ENCODE results near the gene KATNAL2. TPM values are rescaled to one million over a fixed set of nuclear protein-coding genes. Genes with fewer than 3 reads are reported as not detected.
A peak's percentile ranks its signal among the peaks of the same experiment; 100 is the strongest.
"Not testable (repeated sequence)": the region's sequence is repeated elsewhere in the genome, so short reads cannot be mapped to it uniquely, and the experiment has no call there.

The KATNAL2 gene
- total RNA-seq, 1 donor from 2014 or later = 2.9 TPM

GRCh38 chr18:47032945-47033344, 115.5 kb downstream of the KATNAL2 start:
- DNase-seq (ENCODE audit: low spot score) = no peak

DNA sequence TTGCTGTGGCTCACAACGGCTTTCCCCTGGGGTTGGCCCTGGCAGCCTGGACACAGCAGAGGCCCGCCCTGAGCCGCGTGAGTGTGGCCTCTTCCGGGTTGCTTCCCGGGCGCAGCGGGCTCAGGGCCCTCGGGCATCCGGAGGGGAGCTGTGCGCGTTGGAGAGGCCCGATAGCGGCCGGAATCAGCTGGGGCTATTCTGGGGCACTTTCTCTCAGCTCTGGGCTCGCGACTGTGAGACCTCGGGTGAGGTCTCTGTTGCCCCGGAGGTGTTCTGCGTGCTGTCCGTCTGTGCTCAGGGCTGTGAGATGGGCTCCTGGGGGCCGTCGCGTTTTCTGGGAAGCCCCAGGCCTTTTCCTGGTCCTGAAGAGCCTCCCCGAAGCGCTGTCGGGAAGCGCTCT, 117.2 kb downstream of the KATNAL2 start:
- DNase-seq (ENCODE audit: low spot score) = not testable (repeated sequence)

DNA sequence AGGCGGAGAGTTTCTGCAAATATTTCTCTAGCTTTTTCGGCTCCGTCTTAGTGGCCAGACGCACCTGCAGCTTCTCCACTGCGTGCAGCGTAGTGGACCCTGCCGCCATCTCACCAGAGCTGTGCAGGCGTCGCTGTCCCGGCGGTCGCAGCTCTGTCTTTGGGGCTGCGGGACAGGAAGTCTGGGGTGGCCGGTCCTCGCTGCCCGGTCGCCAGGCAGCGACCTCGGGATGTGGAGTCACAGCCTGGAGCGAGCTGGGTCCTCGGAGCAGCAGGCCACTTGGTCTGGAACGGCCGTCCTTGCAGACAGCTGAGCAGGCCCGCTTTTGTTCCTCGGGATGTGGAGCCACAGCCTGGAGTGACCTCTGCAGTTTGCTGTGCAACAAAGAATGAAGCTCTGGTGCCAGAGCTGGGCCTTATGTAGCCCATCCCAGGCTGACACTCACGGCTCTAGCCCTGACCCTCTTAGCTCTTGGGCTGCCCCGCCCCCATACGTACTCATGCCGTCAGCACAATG, 117.8 kb downstream of the KATNAL2 start, which contains the start of gene ELOA2:
Gene ELOA2, minus strand, starts transcription at position 466 of the 516 bp plus-strand sequence. Its CDS starts 357 bp downstream, at position 109.
- no peak for DNase-seq (ENCODE audit: low spot score)

GRCh38 chr18:47036298-47036874, 119.0 kb downstream of the KATNAL2 start:
- peak; percentile 4 for DNase-seq (ENCODE audit: low spot score)

- DNase-seq (ENCODE audit: low spot score) = no peak
Observed at GRCh38 chr18:47036927-47037578, 119.7 kb downstream of the KATNAL2 start.

DNA sequence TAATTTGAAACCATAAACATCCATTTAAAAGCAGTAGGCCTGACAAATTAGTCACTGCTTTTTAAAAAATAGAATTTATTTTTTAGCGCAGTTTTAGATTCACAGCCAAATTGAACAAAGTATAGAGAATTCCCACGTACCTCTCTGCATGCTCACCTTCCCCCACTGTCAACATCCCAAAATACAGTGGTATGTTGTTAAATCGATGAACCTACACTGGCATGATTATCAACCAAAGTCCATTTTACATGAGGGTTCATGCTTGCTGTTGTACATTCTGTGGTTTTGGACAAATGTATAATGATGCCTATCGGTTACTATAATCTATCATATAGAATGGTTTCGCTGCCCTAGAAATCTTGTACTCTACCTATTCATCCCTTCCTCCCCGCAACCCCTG, 123.6 kb downstream of the KATNAL2 start:
- no peak for DNase-seq (ENCODE audit: low spot score)

GRCh38 chr18:47050468-47050867, 133.1 kb downstream of the KATNAL2 start:
- peak; percentile 37 for DNase-seq (ENCODE audit: low spot score)

DNA sequence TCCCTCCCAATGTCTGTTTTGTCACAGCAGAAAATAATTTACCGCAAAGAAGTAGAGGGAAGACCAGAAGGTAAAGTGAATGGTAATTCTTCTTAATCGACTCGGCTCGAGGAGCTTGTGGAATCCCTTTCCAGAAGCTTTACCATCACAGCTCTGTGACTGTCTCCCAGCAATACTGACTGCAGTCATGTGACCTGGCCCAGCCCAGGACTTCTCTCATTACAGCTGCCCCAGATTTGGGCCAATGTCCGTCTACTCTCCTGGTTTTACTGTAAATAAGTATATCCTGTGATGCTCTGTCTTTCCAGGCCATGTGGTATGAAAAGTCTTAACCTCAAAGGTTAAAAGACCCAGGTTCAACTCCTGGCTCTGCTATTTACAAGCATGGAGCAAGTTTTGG, 137.0 kb downstream of the KATNAL2 start:
- no peak for DNase-seq (ENCODE audit: low spot score)

DNA sequence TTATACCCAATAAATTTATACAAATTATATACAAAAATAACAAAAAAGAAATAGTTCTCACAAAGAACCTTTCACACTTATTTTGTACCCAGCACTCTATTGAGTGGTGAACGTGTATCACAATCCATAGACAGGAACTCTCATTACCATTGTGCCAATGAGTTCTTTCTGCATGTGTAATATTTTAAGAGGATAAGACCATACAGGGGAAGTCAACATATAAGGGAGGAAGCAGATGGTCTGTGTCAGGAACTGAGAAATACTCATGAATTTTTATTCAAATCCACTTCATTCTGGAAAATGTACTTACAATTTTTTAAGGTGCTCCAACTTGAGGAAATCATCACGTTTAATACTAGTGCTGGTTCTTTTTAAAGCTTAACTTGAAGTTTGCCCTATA, 145.1 kb downstream of the KATNAL2 start:
- no peak for DNase-seq (ENCODE audit: low spot score)

DNA sequence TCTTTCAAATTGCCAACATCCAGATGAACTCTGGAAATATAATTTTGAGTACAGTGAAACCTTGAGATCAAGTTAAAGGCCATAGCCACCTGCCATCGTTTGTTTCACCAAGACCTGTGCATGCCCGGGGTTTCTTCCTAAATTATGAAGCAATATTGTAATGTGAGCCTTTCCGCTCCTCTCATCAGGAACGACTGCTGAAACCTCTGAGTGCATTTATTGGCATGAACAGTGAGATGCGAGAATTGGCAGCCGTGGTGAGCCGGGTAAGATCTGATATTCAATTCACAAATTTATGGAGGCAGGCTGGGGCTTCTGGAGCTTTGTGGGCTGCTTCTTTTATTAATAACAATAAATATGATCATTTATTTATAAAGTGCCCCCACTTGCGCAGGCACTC, 145.7 kb downstream of the KATNAL2 start:
- no peak for DNase-seq (ENCODE audit: low spot score)

DNA sequence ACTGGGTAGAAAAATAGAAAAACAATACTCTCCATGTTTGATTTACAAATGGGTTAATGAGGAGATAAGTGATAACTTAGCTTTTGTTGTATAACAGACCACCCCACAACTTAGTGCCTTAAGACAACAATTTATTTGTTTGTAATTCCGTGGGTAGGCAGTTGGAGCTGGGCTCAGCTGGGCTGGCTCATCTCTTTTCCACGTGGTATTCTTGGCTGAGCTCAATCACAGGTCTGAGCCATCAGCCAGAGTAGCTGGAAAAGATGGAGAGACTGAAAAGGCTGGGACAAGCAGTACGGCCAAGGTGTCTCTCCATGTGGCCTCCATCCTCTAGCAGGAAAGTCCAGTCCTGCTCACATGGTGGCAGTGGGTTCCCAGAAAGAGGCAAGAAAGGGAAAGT, 150.2 kb downstream of the KATNAL2 start:
- DNase-seq (ENCODE audit: low spot score) = no peak

GRCh38 chr18:47075098-47075883, 157.9 kb downstream of the KATNAL2 start:
- DNase-seq (ENCODE audit: low spot score) = peak; percentile 12

GRCh38 chr18:47077111-47077510, 159.7 kb downstream of the KATNAL2 start:
- DNase-seq (ENCODE audit: low spot score) = no peak

- DNase-seq (ENCODE audit: low spot score) = no peak
Observed at GRCh38 chr18:47080872-47081271, 163.5 kb downstream of the KATNAL2 start.

DNA sequence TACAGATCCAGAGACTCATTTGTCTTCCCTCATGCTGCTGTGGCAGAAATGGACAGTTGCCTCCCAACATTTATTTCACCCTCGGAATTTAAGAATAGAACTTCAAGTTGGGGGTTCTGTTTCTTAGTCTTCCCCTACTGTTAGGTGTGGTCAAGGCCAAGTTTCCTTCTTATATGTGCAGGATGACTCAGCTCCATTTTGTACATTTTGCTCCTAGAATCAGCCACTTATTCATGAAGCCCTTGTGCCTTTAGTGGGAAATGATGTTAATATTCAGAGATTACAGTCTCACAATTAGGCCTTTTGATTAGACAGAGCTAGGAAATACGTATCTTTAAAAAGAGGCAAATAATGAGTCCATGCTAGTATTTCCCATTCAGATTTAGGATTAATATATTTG, 164.2 kb downstream of the KATNAL2 start:
- DNase-seq (ENCODE audit: low spot score) = no peak

DNA sequence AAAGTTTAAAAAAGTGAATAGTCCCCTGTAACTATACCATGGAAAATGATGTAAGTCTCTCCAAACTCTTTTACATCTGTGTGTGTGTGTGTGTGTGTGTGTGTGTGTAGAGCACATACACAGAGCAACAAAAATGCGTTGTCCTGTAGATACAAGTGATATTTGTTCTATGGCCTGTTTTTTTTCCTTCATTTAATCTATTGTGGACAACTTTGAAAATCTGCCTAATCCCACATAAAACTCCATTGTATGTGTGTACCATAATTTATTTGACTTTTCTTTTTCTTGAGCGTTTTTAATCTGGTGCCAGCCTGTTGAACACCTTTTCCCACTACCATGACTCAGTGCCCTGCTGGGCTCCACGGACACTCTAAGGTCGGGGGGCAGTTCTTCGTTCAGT, 170.3 kb downstream of the KATNAL2 start:
- no peak for DNase-seq (ENCODE audit: low spot score)

GRCh38 chr18:47095810-47096209, 178.4 kb downstream of the KATNAL2 start:
- DNase-seq (ENCODE audit: low spot score) = no peak

GRCh38 chr18:47100212-47100831, 182.9 kb downstream of the KATNAL2 start:
- peak; percentile 47 for DNase-seq (ENCODE audit: low spot score)

- DNase-seq (ENCODE audit: low spot score) = no peak
Observed at GRCh38 chr18:47108373-47108772, 191.0 kb downstream of the KATNAL2 start.

DNA sequence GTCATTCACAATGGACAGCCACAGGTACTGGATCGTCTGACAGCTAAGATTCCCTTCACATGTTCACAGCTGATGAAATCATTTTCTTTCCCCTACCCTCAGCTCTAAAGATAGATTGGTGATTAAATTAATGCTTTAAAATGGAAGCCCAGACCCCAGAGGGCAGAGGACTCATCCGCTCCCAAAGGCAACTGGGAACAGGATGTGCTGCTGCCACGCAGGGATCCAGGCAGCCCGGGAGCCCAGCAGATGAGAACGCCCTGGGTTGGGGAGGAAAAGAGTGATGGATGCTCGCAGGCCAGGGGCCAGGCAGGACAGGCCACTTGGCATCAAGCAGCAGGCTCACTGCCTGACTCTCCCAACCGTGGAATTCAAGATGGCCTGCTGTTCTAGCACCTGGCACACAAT, 191.6 kb downstream of the KATNAL2 start:
- DNase-seq (ENCODE audit: low spot score) = no peak

DNA sequence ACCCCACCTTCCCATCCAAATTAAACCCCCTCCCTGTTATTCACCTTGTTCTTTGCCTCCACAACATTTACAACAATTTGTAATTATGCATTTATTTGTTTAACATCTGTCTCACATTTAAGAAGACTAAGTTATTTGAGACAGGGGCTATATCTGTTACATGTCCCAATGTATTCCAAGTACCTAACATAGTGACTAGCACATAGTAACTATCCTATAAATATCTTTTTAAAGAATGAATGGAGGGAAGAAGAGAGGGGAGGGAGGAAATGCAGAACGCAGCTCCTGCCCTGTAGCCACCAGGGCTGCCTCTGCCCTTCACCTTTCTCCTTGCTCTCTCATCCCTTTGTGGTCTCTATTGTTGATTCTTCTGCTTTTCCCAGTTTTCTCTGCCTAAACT, 192.3 kb downstream of the KATNAL2 start:
- no peak for DNase-seq (ENCODE audit: low spot score)
